NCI-H1092 (cell line): ENCODE data around the gene PPP6R2.

ENCODE experiments used
- DNase-seq: peaks from one replicate; lab custom pipeline; 2025; lab: John Stamatoyannopoulos, UW

PPP6R2 gene

DNA sequence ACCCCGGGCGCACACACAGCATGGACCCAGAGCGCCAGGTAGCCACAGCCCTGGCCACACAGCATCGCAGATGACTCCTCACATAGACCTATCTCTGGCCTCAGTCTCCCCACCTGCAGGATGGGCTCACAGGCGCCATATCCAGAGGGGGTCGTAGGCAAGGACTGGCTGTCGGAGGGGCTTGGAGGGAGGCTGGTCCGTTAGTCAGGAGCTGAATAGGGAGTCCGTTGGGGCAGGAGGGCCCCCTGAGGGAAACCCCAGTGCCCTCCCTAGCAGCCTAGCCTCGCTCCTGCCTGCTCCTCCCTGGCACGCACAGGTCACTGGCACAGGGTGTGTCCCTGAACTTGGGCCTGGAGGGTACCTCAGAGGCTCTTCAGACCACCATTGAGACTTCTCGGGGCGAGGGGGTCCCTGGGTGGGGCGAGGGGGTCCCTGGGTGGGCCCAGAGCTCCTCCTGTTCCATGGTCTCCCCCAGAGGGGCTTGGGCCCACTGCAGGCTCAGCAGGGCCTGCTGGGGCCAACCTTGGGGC lies 37.7 kb upstream of the PPP6R2 start:
- DNase-seq, result no peak

DNA sequence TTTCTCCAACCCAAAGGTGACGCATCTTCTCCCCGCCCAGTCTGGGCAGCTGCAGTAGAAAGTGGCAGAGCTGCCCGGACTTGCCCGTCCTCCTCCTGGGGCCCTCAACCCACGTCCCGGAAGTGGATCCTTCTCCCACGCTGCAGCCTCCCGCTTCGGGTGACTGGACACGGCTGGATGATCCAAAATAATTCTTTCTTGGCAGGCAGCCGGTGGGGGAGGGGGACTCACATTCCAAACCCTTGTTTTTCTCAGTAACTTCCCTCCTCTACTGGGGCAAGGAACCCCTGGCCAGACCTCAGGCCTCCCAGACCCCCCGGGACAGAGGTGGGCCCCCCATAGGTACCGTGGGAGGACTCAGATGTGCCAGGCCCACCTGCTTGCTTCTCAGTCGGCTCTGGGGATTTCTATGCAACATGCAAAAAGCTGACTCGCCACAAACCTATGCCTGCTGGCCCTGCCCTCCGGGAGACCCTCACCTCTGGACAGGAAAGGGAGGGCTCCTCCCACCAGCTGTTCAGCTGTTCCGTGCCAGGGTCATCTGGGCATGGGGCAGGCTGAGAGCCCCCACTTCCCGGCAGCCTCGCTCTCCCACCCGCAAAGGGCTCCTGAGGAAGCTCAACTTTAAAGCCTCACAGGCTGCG lies 37.1 kb upstream of the PPP6R2 start:
- no peak for DNase-seq

GRCh38 chr22:50306753-50307749 lies 36.1 kb upstream of the PPP6R2 start, which contains the start of gene PLXNB2:
PLXNB2 (minus strand) TSS chr22:50307646; CDS start chr22:50290584, 17,062 bp downstream.
- peak; percentile 34 for DNase-seq

DNA sequence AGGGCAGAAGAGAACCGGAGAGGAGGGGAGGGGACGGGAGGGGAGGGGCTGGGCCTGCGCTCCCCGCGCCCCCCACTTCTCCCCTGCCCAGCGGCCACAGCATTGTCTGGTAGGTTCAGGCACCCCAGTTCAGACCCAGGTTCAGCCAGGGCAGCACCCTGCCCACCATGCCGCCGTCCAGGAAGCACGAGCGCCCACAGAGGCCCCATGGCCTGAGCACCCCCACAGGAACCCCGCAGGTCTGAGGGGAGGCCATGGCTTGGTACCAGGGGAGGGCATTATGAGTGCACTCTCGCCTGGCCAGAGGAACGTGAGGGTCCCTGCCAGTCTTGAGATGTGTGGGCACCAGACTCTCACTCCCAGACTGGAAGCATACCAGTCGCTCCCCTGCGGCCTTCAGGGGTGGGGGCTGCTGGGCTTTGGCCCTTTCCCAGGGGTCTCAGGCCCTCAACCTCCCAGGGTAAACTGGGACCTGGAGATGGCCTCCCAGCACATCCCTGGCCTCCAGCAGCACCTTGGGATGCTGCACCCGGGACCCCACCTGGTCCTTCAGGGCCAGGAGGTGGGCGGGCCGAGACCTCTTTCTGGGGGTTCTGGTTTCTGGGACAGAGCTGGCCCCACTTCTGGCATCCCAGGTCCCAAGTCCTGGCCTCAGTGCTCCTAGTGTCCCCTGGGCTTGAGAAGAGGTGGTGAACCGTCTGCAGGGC lies 35.1 kb upstream of the PPP6R2 start:
- no peak for DNase-seq

- no peak for DNase-seq
These were observed 34.6 kb upstream of the PPP6R2 start for GRCh38 chr22:50308597-50308935.

GRCh38 chr22:50308986-50309600 lies 34.0 kb upstream of the PPP6R2 start:
- no peak for DNase-seq

- DNase-seq, result no peak
These were observed 33.5 kb upstream of the PPP6R2 start for GRCh38 chr22:50309601-50309991.

GRCh38 chr22:50310031-50310722 lies 33.0 kb upstream of the PPP6R2 start:
- no peak for DNase-seq

GRCh38 chr22:50310949-50311444 lies 32.1 kb upstream of the PPP6R2 start:
- DNase-seq, result no peak

- no peak for DNase-seq
These were observed 31.3 kb upstream of the PPP6R2 start for GRCh38 chr22:50311606-50312351.

DNA sequence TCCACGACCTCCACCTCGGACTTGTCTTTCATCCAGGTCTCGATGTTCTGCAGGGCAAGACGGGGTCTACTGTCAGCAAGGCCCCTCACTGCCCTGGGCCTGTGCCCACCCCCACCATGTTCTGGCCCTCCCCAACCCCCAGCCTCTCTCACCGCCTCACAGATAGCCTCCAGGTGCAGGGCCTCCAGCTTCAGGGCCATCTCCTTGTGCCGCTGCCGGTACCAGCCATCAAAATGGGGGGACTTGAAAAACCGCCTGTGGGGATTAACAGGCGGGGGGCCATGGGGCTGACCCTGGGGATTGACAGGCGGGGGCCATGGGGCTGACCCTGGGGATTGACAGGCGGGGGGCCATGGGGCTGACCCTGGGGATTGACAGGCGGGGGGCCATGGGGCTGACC lies 30.8 kb upstream of the PPP6R2 start:
- DNase-seq, result no peak

- no peak for DNase-seq
These were observed 30.1 kb upstream of the PPP6R2 start for GRCh38 chr22:50313021-50313420.

GRCh38 chr22:50313600-50313999 lies 29.5 kb upstream of the PPP6R2 start:
- DNase-seq, result no peak

DNA sequence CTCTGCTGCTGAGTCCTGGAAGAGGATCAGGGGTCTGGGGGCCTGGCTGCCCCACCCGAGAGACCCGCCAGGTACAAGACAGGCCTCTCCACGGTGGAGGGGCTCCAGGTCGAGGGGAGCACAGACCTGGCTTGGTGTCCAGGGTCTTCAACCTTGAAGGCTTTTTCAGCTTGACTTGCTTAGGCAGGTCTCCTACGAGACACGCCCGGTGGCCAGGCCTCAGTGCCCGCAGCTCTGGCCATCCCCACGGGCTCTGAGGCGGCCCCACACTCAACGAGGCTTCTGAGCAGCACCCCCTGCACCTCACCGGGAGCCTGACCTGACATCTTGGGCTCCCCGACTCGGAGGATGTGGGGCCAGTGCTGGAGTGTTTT lies 29.1 kb upstream of the PPP6R2 start:
- DNase-seq, result no peak

DNA sequence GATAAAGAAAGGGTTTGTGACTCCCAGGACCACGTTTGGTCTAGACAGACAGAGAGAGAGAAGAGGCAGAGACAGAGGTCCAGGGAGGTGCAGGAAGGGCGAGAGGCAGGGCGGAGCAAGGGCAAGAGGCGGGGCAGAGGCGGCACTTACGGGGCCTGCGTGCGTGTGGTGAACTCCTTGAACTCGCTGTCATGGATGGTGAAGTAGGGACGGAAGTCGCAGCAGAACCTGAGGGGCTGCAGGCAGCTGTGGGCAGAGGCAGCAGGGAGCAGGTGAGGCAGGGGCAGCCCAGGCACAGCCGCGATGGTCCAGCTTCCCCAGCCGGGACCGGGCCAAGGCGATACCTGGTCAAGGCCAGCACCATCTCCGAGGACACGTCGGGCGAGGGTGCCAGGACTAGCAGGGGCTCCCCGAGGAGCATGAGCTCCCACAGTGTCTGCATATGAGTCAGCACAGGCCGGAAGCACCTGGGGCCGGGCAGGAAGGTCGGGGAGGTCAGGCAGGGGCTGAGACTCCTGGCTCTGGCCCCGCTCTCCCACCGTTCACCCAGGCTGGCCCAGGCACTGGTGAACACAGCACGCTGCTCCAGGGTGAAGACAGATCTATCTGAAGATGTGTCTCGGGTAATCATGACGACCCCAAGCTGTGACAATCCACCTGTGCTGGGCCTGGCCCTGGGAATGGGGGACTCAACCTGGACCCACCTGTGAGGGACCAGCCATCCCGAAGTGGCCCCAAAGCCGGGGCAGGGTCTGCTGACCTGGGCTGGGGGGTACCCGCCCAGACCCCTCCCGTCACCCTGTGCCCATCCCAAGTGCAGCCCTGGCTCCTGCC lies 28.5 kb upstream of the PPP6R2 start:
- DNase-seq, result no peak

- DNase-seq, result no peak
These were observed 27.6 kb upstream of the PPP6R2 start for GRCh38 chr22:50315289-50316113.

GRCh38 chr22:50316114-50317065 lies 26.7 kb upstream of the PPP6R2 start:
- DNase-seq, result no peak
